HG02885 (cell line): ENCODE measurements around the gene MALT1.
"Not testable (repeated sequence)": the region's sequence is repeated elsewhere in the genome, so short reads cannot be mapped to it uniquely, and the experiment has no call there.

Experiments
- ATAC-seq: cut with Tn5 transposase; IDR thresholded peaks from one replicate; pipeline ENCODE4 v1.9.1; 2021; ENCODE audit warnings: mild to moderate bottlenecking; ENCODE audit not compliant: unreplicated experiment, poor library complexity

Gene MALT1

DNA sequence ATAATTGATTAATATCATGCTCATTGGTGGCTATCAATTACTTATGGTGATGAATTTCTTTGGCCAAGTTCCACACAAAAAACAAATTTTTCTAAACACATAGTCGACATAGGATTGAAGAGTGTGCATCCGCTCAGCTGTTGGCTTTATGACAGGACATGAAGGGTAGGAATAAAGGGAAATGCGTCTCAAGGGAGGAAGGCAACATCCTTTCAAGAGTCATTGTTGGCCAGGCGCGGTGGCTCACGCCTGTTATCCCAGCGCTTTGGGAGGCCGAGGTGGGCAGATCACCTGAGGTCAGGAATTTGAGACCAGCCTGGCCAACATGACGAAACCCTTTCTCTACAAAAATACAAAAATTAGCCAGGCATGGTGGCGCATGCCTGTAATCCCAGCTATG, 20.4 kb upstream of the MALT1 start:
- not testable (repeated sequence) for ATAC-seq

DNA sequence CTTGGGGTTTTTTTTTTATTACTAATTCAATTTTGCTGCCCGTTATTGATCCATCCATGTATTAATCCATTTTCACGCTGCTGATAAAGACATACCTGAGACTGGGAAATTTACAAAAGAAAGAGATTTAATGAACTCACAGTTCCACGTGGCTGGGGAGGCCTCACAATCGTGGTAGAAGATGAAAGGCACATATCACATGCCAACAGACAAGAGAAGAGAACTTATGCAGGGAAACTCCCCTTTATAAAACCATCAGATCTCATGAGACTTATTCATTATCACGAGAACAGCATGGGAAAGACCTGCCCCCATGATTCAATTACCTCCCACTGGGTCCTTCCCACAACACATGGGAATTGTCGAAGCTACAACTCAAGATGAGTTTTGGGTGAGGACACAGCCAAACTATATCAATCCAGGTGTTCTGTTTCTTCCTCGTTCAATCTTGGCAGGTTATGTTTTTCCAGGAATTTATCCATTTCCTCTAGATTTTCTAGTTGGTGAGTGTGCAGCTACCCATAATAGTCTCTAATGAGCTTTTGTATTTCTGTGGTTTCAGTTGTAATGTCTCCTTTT, 18.0 kb upstream of the MALT1 start:
- ATAC-seq, result not testable (repeated sequence)

DNA sequence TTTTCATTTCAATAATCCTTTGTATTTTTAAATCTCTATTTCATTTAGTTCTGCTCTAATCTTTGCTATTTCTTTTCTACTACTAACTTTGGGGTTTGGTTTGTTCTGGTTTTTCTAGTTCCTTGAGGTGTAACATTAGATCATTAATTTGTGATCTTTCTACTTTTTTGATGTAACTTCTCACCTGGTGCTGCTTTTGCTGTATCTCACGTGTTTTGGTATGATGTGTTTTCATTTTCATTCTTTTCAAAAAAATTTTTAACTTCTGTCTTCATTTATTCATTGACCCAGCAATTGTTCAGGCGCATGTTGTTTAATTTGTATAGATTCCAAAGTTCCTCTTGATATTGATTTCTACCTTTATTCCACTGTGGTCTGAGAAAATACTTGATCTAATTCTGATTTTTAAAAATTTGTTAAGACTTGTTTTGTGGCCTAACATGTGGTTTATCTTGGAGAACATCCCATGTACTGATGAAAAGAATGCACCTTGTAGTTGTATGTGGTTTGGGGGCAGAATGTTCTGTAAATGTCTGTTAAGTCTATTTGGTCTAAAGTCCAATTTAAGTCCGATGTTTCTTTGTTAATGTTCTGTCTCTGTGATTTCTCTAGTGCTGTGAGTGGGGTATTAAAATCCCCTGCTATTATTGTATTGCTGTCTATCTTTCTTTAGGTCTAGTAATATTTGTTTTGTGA, 17.3 kb upstream of the MALT1 start:
- ATAC-seq, result no peak

DNA sequence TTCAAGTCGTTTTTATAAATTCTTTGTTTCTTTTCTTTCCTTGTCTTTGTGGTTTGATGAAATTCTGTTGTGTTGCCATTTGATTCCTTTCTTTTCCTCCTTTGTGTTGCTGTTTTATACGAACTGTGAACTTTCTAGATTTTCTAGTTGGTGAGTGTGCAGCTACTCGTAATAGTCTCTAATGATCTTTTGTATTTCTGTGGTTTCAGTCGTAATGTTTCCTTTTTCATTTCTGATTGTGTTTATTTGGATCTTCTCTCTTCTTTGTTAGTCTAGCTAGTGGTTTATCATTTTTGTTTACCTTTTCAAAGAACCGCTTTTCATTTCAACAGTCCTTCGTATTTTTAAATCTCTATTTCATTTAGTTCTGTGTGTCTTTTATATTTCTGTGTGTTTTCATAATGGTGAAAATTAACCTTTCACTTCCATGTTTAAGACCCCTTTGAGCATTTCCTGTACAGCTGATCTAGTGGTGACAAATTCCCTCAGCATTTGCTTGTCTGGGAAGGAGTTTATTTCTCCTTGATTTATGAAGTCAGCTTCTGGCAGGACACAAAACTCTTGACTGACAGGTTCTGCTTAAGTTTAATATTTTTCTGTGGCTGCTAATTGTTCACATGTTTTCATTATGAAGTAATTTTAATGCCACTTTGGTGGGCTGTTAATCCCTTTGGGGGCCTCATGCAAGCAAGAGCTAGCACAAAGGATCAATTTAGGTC, 16.2 kb upstream of the MALT1 start:
- ATAC-seq, result no peak

DNA sequence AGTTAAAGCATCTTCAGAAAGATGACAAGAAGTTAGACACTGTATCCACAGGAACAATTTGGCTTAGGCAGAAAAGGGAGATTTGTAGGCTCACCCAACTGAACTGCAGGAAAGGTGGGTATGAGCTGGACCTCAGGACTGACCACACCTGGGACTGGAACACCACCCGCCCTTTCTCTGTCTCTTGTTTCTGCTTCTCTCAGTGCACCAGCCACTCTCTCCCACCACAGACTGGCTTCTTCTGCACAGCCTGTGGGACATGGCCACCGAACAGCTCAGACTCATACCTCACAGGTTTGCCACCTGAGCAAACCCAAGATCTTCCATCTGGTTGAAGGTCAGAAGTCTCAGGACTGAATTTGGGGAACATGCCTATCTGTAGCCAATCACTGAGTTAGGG, 14.2 kb upstream of the MALT1 start:
- ATAC-seq, result no peak

DNA sequence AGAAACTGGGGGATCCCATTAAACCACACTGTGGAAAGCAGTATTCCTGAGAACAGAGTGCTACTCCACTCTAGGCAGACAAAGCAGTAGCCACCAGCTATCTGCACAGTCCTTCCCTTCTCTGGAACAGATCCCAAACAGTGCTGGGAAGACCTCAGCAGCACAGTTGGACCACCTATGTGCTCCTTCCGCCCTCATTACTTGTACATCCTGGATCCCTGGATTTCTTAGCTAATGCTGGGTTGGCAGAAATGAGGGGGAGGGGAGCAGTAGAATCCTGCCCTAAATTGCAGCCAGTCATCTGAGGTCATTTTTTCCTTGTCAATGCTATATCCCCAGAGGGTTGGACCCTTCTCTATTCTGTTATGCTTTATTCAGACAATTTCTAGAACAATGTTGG, 13.8 kb upstream of the MALT1 start:
- ATAC-seq, result no peak

DNA sequence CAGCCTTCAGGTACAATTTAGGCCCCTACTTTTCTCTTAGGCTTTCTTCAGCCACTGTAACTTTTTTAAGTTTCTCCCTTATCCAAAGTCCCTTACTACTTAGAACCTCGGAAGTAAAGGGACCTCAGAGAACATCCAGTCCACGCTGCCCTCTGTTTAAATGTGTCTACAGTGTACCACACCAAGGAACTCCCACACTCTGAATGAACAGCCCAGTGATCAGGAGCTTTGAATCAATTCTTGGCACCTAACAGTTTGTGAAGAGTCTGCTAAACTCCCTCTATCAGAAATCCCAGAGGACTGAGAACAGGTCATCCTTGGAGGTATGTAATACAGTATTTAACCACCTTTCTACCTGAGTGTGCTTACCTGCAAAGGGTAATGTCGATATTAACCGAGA, 11.6 kb upstream of the MALT1 start:
- ATAC-seq, result no peak

DNA sequence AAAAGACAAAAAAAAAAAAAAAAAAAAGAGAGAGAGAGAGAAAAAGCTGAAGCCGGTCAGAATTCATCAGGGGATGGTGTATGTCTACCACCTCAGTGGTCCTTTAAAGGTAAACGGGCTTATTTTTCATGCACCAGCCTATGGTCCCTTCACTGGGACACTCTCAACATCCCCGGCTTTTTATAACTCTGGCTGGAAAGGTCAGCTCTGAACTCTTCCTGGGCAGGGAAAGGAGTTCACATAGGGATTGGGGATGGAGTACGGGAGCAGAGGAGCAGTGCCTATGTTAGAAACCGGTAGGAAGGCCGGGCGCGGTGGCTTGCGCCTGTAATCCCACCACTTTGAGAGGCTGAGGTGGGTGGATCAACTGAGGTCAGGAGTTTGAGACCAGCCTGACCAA, 10.3 kb upstream of the MALT1 start:
- no peak for ATAC-seq

DNA sequence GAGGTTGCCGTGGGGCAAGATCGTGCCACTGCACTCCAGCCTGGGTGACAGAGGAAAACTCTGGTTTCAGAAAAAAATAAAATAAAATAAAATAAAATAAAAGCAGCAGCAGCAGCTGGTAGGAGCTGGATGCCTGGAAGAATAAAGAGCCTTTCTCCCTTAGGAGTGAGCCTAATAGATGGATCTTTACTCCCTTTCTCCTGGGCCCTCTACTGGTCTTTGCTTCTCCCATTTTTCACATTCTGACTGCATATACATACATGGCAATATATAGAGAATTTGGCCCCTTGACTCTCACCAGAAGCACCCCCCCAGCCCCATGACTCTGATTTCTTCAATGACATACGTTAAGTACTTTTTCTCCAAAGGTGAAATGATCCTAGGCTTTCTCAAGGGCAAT, 9.8 kb upstream of the MALT1 start:
- no peak for ATAC-seq

DNA sequence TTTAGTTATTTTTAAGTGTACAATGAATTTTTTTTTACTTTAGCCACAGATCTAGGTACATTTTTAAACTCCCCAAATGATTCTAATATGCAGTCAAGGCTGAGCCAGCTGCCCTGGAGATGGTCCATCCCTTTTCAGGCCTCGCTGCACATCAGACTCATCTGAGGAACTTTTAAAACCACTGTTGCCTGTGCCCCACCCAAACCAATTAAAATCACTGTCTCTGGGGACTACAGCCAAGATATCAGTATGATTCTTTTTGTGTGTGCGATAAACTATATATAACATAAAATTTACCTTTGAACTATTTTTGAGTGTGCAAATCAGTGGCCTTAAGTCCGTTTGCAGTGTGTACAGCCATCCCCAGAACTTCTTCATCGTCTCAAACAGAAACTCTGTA, 9.1 kb upstream of the MALT1 start:
- ATAC-seq, result peak; percentile 45

DNA sequence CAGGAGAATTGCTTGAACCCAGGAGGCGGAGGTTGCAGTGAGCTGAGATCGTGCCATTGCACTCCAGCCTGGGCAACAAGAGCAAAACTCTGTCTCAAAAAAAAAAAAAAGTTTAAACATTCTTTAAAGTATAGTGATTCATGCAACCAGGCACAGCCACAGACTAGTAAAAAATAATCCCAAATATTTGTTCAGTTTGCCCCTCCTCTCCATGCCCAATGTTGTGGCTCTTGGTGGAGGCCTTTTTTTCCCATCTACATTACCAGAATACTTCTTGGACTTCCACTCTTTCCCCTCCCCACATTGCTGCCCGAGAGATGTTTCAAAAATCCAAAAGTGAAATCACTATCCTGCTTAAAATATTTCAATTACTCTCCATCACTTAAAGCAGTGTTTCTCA, 5.1 kb upstream of the MALT1 start:
- no peak for ATAC-seq

DNA sequence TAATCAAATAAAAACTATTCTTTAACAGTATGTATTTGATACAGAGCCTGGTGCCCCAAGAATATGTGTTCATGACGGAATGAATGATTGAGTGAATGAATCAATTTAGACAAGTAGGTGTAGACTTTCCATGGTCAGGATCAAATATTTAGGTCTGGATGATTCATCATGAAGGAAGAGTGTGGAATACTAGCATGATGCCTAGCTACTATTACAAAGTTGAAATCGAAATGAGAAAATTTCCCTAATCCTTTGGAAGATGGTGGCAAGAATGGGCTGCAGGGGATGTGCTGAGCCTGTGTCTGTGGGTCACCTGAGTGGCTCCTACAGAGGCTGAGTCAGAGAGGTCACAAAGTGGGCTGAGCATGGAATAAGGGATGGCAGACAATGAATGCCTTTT, 3.1 kb upstream of the MALT1 start:
- ATAC-seq, result no peak

DNA sequence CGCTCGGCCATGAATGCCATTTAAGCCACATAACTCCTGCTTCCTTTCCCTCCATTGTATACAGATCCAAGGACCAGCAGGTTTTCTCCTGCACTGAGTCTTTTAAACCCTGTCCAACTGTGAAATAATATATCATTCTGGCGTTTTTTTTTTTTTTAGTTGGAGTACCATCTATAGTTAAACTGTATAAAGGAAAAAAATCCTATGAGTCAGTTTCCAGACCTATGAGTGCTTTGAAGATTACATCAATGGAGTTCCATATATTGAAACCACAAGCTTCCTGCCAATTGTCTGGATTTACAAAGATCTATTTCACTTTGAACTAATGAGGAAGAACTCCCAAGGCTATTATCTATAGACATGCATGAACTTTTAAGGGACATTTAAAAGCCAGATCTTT, 2.4 kb upstream of the MALT1 start:
- no peak for ATAC-seq

DNA sequence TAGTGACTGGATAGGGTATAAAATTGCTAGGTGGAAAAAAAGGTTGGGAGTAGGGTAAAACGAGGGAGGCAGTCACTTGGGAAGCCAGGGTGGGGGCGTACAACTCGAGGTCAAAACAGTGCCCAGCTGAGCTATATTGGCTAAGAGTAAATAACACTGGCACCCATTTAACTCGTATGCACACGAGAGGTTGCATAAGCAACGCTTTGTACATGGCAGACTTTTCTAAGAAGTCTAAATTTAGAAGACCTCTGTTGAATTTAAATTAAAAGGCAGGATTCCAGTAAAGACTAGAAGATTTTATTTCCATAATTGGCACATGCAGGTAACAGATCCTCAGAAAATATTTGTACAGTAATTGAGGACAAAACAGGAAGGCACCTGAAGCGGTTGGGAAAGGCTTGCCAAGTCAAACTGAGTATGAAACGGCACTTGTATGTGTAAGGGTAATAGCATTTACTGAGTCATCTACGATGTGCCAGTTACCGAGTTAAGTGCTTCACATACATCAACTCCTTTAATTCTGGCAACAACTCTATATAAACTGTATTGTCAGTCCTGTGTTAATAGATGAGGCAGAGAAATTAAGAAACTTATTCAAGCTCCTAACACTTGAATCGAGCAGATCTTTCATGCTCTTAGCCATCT, 1.4 kb upstream of the MALT1 start:
- no peak for ATAC-seq

DNA sequence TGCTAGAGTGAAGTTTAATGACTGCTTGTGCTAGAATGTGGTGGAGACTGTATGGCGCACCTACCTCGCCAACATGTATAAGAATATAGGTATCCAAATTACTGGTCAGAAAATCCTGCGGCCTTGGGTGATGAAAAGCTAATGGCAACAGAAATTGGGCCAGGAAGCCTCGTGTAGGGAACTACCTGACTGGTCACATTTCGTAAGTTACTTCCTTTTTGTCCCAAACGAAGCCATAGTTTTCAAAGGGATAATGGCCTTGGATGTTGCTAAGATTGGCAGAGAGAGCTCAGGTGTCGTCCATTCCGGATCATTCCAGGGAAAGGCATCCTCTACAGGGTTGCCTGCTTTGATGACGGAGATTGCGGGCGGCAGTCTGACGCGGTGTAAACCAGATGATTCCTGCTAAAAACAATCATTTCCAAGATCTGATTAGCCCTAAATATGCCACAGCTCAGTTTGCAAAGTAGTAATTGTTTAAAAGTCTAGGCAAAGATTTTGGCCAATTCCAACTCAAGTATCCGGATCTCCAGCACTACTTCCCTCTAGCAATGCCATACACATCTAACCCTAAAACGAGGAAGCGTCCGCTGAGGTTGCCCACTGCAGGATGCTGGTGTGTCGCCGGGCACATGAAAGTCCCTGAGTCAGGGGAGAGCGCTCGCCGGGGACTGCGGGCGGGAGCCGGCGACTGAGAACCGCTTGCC, 708 bp upstream of the MALT1 start:
- no peak for ATAC-seq

DNA sequence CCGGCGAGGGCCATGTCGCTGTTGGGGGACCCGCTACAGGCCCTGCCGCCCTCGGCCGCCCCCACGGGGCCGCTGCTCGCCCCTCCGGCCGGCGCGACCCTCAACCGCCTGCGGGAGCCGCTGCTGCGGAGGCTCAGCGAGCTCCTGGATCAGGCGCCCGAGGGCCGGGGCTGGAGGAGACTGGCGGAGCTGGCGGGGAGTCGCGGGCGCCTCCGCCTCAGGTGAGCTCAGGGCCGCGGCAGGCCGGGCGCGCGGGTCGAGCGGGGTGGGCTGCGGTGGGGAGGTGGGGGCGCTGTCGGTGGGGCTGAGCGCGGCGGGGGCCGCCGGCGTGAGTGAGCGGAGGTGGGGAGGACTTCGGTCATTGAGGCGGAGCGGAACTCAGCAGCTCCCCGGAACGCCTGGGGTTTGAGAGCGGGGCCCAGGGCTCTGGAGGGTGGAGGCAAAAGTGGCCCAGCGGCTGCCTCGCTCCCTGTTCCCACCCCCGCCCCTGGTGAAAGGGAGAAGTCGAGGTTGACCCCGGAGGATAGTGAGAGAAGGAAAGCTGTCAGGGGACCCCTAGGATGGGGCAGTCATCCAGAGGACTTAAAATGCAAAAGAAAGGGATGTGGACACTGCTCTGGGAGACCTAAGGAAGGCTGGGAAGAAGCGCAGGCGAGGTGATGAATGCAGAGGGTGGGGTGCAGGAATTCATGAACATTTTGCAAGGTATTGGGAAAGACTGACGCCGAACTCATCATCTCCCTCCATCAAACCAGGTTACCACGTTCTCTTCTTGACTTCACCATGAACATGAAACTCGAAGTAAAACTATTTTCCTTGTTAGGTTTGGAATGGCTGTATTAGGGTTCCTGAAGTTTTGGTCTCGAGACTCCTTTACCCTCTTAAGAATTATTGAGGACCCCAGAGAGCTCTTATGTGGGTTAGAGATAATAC, 633 bp downstream of the MALT1 start:
- peak; percentile 24 for ATAC-seq

DNA sequence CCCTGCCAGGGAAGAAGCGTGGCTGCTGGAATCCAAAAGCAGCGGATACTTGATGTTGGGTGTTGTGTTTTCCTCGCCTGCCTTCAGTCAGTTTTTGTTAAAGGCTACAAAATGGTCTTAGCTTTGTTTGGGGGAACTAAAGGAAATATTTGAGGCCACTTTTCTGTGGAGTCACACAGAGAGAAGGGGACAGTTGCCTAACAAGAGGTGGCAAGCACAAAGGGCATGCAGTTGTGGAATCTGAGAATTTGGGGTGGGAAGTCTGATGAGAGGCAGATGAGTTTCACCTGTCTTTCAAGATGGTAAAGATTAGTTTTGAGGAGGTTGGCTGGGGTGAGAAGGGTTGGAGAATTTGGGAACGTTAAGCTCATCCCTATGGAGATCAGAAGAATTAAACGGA, 2.9 kb downstream of the MALT1 start:
- ATAC-seq, result no peak

DNA sequence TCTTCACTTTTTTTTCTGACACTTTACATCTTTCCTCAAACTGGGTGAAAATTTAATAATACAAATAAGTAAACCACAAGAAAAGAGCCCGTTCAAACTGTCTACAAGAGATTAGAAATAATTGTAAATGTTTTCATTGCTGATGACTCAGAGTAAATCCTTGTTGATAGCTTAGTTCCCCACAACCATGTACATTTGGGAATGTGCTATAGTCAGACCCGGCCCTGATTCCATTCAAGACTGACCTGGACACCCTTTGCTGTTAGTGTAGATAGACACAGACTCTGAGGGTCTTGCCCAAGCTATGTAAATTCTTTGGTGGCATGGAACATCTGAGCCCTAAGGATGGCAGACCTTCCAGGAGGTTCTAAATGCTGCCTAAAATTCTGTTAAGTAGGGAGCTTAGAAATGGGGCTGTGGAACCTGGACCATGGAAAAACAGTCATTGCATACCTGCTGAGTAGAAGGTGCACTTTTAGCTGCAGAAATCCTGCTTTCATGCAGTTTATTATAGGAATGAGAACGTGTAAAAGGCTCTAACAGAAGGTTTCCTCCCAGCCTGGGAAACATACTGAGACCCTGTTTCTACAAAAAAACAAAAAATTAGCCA, 3.7 kb downstream of the MALT1 start:
- ATAC-seq, result no peak

DNA sequence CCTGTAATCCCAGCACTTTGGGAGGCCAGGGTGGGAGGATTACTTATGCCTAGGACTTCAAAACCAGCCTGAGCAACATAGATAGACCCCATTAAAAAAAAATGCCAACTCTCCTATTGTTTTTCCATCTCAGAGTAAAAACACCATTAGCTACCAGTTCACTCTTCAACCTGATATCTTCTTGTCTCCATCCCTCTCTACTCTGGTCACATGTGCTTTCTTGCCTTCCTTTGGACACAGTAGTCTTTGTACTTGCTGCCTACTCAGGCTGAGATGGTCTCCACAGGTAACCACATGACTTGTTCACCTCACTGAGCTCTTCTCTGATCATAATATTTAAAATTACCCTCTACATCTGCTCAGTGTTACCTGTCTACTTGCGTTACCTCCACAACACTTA, 5.0 kb downstream of the MALT1 start:
- no peak for ATAC-seq
